Esophagus muscularis mucosa (tissue), 4 donors: ENCODE measurements around the gene BDKRB1.
A peak's percentile ranks its signal among the peaks of the same experiment; 100 is the strongest.

ENCODE experiments used
- CTCF ChIP-seq, 3 experiments: fragments of 200-600 bp in 2 of 3; fragments of 450-650 bp in 1 of 3; sonication (generic) in 2 of 3; IDR thresholded peaks; one replicate each; pipeline ENCODE4 v1.5.1; 2017 to 2019; ENCODE audit warnings: antibody characterized with exemption in 3 of 3, mild to moderate bottlenecking in 2 of 3, moderate library complexity in 1 of 3
- EP300 ChIP-seq: sonication (generic); formaldehyde crosslinking; IDR thresholded peaks from one replicate; pipeline ENCODE4 v1.6.1; 2017; ENCODE audit warnings: antibody characterized with exemption
- POLR2A ChIP-seq: fragments of 450-650 bp; IDR thresholded peaks from one replicate; pipeline ENCODE4 v1.6.1; 2017; ENCODE audit warnings: antibody characterized with exemption, moderate library complexity, mild to moderate bottlenecking, low read depth
- POLR2AphosphoS5 ChIP-seq, 2 donors: sonication (generic); formaldehyde crosslinking; IDR thresholded peaks; one replicate each; pipeline ENCODE4 v1.6.1; 2017; ENCODE audit warnings: antibody characterized with exemption in 2 of 2

DNA sequence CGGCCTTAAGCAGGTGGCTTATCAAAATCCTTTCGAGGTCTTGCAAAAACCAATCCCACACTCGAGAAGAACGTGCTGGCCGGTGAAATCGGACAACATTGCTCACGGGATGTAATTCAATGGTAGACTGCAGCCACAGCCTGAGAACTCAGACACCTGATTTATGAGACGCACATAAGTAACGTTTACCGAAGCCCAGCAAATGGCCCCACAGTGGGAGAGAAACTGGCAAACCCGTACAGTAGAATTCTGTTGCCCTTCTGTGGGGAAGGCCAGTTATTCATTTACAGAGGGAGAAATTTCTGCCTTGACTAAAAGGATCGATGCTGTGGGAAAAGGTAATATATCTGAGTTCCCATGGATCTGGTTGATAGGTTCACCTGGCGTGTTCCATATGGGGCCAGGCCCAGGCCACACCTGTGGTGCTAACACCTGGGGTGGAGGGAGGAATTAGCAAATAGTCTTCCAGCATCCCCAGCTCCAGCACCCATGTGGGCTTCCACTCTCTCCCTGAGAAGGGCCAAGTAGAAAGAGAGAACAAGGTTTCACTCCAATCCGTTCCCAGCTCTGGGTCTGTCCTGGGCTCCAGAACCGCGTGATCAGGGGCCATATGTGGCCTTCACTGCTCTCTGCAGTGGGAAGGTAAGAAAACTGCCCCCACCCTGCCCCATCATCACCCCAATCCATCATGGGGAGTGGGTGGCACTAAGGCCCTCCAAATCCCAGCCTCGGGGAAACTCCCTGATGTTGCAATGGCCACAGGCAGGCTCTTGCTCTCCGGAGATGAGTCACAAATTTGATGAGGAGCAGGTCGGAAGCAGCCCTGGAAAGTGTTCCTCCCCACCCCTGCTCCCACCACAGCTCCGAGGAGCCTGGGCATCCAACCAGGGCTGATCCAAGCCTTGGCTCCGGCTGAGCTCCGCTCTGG, 12.7 kb downstream of the BDKRB1 start:
- no peak for TF ChIP-seq CTCF (IDR thresholded peaks at IDR 0.05)
- TF ChIP-seq POLR2AphosphoS5 (IDR thresholded peaks at IDR 0.05) = peak; percentile 70
- no peak for TF ChIP-seq POLR2A
- TF ChIP-seq EP300 = no peak
